ENCODE measurements around the gene EXT2. TPM values are rescaled to one million over a fixed set of nuclear protein-coding genes. Genes with fewer than 3 reads are reported as not detected.

EXT2 gene
- total and polyA plus RNA-seq, 2 donors from 2014 or later, result 29.8 to 54.1 TPM

DNA sequence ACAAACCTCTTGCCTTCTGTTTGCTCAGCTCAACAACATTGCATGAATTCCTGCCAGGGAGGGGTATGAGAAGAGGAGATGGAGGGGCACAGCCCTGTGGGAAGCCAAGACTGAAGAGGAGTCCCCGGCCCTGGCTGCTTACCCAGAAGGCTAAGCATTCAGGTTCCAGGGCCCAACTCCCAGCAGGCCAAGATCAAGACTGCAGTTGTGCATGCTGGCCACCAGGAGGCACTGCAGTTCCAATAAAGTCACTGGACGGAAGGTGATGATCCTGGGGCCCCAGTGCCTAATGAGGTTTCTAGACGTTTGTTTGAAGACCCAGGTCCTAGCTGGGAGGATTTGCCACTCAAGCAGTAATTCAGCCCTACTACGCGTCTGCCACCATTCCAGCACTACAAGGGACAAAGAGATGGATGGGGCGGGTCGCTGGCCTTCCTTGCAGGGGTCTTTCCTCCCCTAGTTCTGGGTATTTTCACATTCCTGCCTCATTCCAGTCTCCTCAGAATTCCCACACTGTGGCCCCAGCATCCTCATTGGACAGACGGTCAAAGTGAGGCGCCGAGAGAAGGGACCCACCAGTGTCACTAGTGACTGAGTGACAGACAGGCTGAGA, 190.9 kb downstream of the EXT2 start:
- H3K4me3 ChIP-seq (ENCODE audit: low read length in 3 of 3), result no peak overlapping the region
- DNase-seq (peak in 3 of 5 donors; percentile 49 to 68 (median 52)), FAIRE-seq (no peak)
- TF ChIP-seq CTCF (IDR thresholded peaks at IDR 0.05; ENCODE audit: borderline replicate concordance, extremely low read depth, insufficient read depth), result peak; percentile 95
- intact Hi-C loops (cut with DNase I), result loop anchor here (5.0 kb wide), 1 partner anchor 251 kb away; no protein-coding TSS in a partner anchor
- H3K9me3 ChIP-seq (ENCODE audit: control insufficient read depth in 2 of 3, insufficient read depth in 1 of 3, low read length in 3 of 3), result no peaks in the 10 kb centered on the region
- no peaks in the 10 kb centered on the region for H3K4me1 ChIP-seq (ENCODE audit: control insufficient read depth in 2 of 3, insufficient read depth in 2 of 3, low read depth in 1 of 3, low read length in 3 of 3)
- no peak overlapping the region for H3K9ac ChIP-seq (ENCODE audit: low read length in 3 of 3)
- no peaks in the 10 kb centered on the region for H3K36me3 ChIP-seq (ENCODE audit: control insufficient read depth in 2 of 3, insufficient read depth in 3 of 3, low read length in 3 of 3)
- H3K27ac ChIP-seq (ENCODE audit: low read depth in 2 of 2, low read length in 2 of 2), result no peak overlapping the region
- no peaks in the 10 kb centered on the region for H3K27me3 ChIP-seq (ENCODE audit: control insufficient read depth, insufficient read depth, low read length)

DNA sequence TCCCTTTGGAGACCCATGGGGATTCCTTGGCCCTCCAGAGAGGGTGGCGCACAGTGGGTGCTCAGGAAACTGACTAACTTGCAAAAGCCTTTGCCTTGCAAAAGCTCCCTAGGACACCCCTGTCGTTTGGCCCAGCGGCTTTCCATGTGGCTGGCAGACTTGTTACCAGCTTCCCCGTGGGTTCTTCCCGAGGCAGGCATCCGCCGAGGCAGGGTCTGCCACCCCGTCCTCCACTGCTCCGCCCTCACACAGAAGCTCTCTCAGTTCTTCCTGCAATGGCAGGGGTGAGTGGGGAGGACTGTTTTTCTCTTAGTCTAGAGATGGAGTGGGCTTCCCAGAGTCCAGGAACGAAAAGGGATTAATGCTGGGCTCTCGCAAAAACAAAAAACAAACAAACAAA, 191.4 kb downstream of the EXT2 start:
- Histone ChIP-seq H3K9me3 (ENCODE audit: control insufficient read depth in 2 of 3, insufficient read depth in 1 of 3, low read length in 3 of 3) (no peaks in the 10 kb centered on the region), H3K9ac (ENCODE audit: low read length in 3 of 3) (no peak overlapping the region), H3K4me3 (ENCODE audit: low read length in 3 of 3) (no peak overlapping the region), H3K27me3 (ENCODE audit: control insufficient read depth, insufficient read depth, low read length) (no peaks in the 10 kb centered on the region), H3K4me1 (ENCODE audit: control insufficient read depth in 2 of 3, insufficient read depth in 2 of 3, low read depth in 1 of 3, low read length in 3 of 3) (no peaks in the 10 kb centered on the region), H3K36me3 (ENCODE audit: control insufficient read depth in 2 of 3, insufficient read depth in 3 of 3, low read length in 3 of 3) (no peaks in the 10 kb centered on the region), H3K27ac (ENCODE audit: low read depth in 2 of 2, low read length in 2 of 2) (no peak overlapping the region)
- FAIRE-seq (no peak), DNase-seq (no peak)
- TF ChIP-seq CTCF (IDR thresholded peaks at IDR 0.05; ENCODE audit: borderline replicate concordance, extremely low read depth, insufficient read depth), result no peak
- intact Hi-C loops (cut with DNase I), result loop anchor here (5.0 kb wide), 1 partner anchor 250 kb away; no protein-coding TSS in a partner anchor

DNA sequence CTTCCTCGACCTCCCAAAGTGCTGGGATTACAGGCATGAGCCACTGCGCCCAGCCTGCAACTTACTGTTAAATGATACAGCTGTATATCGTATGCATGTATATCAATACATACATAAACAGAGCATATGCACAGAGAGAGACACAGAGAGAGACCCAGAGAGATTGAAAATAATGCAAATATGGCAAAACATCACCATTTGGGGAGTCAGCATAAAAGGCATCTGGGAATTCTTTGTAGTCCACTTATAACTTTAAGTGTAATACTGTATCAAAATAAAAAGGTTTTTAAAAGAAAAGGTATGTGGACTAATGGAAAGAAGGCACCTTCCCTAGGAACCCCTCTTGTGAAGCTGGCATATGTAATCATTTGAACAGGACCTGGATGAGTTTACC, 192.7 kb downstream of the EXT2 start:
- no peak for FAIRE-seq
- intact Hi-C loops (cut with DNase I), result loop anchor here (5.0 kb wide), 1 partner anchor 249 kb away; no protein-coding TSS in a partner anchor
- no peaks in the 10 kb centered on the region for H3K4me1 ChIP-seq (ENCODE audit: control insufficient read depth in 2 of 3, insufficient read depth in 2 of 3, low read depth in 1 of 3, low read length in 3 of 3)
- DNase-seq, result no peak
- H3K27me3 ChIP-seq (ENCODE audit: control insufficient read depth, insufficient read depth, low read length), result no peaks in the 10 kb centered on the region
- H3K36me3 ChIP-seq (ENCODE audit: control insufficient read depth in 2 of 3, insufficient read depth in 3 of 3, low read length in 3 of 3), result no peaks in the 10 kb centered on the region
- H3K4me3 ChIP-seq (ENCODE audit: low read length in 3 of 3), result no peak overlapping the region
- H3K27ac ChIP-seq (ENCODE audit: low read depth in 2 of 2, low read length in 2 of 2), result no peak overlapping the region
- no peak overlapping the region for H3K9ac ChIP-seq (ENCODE audit: low read length in 3 of 3)
- H3K9me3 ChIP-seq (ENCODE audit: control insufficient read depth in 2 of 3, insufficient read depth in 1 of 3, low read length in 3 of 3), result no peaks in the 10 kb centered on the region
- no peak for TF ChIP-seq CTCF (IDR thresholded peaks at IDR 0.05; ENCODE audit: borderline replicate concordance, extremely low read depth, insufficient read depth)

- TF ChIP-seq CTCF (IDR thresholded peaks at IDR 0.05; ENCODE audit: borderline replicate concordance, extremely low read depth, insufficient read depth), result no peak
- H3K27me3 ChIP-seq (ENCODE audit: control insufficient read depth, insufficient read depth, low read length), result no peaks in the 10 kb centered on the region
- no peak overlapping the region for H3K4me3 ChIP-seq (ENCODE audit: low read length in 3 of 3)
- no peaks in the 10 kb centered on the region for H3K9me3 ChIP-seq (ENCODE audit: control insufficient read depth in 2 of 3, insufficient read depth in 1 of 3, low read length in 3 of 3)
- no peak for DNase-seq
- intact Hi-C loops (cut with DNase I), result no loop called here
- no peak overlapping the region for H3K27ac ChIP-seq (ENCODE audit: low read depth in 2 of 2, low read length in 2 of 2)
- H3K36me3 ChIP-seq (ENCODE audit: control insufficient read depth in 2 of 3, insufficient read depth in 3 of 3, low read length in 3 of 3), result no peaks in the 10 kb centered on the region
- H3K9ac ChIP-seq (ENCODE audit: low read length in 3 of 3), result no peak overlapping the region
- no peak for FAIRE-seq
- no peaks in the 10 kb centered on the region for H3K4me1 ChIP-seq (ENCODE audit: control insufficient read depth in 2 of 3, insufficient read depth in 2 of 3, low read depth in 1 of 3, low read length in 3 of 3)
These were observed 194.7 kb downstream of the EXT2 start for GRCh38 chr11:44290208-44290607.

Data from kidney (tissue), 14 donors.